Measurements from ENCODE around the gene KHDRBS1.

- no peak for TF ChIP-seq ETS1 (IDR thresholded peaks at IDR 0.05)
- TF ChIP-seq CTCF (conservative IDR thresholded peaks at IDR 0.05; ENCODE audit: low read depth in 2 of 2): no peak
- no peak for TF ChIP-seq ZNF462 (CRISPR knock-in tag; IDR thresholded peaks at IDR 0.05)
- TF ChIP-seq REST (IDR thresholded peaks at IDR 0.05; ENCODE audit: unreplicated experiment): no peak
- no peak for TF ChIP-seq EZH2 (IDR thresholded peaks at IDR 0.05; ENCODE audit: low read depth, unreplicated experiment)
- TF ChIP-seq ZNF331 (CRISPR knock-in tag; IDR thresholded peaks at IDR 0.05; ENCODE audit: low read depth): no peak
- no peak for TF ChIP-seq EZH2phosphoT487 (IDR thresholded peaks at IDR 0.05; ENCODE audit: unreplicated experiment)
- no peak for TF ChIP-seq POLR2AphosphoS5 (IDR thresholded peaks at IDR 0.05; ENCODE audit: low read depth)
- TF ChIP-seq ZNF114 (CRISPR knock-in tag; IDR thresholded peaks at IDR 0.05): no peak
- no peak for TF ChIP-seq NANOG (IDR thresholded peaks at IDR 0.05; ENCODE audit: borderline replicate concordance)
- no peak for TF ChIP-seq JUNB (IDR thresholded peaks at IDR 0.05; ENCODE audit: unreplicated experiment)
- no peak for TF ChIP-seq CREB1 (CRISPR knock-in tag; IDR thresholded peaks at IDR 0.05; ENCODE audit: low read depth)
These were observed 705 bp downstream of the KHDRBS1 start for GRCh38 chr1:32014199-32014947.

Data from GM23338 (cell line).